Fibroblast of lung (primary cell): ENCODE results near the gene TMEM233. TPM values are rescaled to one million over a fixed set of nuclear protein-coding genes. Genes with fewer than 3 reads are reported as not detected.
A peak's percentile ranks its signal among the peaks of the same experiment; 100 is the strongest.

Source experiments
- DNase-seq, 2 donors: peaks; one replicate each; pipeline versions ENCODE4 v3.0.0 to v3.0.0-alpha.2; 2010; ENCODE audit warnings: low read depth in 2 of 2
- H2AFZ ChIP-seq: 2 replicates; pipeline ENCODE4 v1.5.1; 2012; ENCODE audit warnings: low read length, control low read depth, inconsistent platforms
- H3K27ac ChIP-seq: 2 replicates; pipeline ENCODE4 v1.5.1; 2011; ENCODE audit warnings: low read length, control low read depth; ENCODE audit not compliant: insufficient read depth
- H3K27me3 ChIP-seq: 2 replicates; pipeline ENCODE4 v1.5.1; 2011; ENCODE audit warnings: mild to moderate bottlenecking, low read length; ENCODE audit not compliant: control insufficient read depth, insufficient read depth
- H3K36me3 ChIP-seq: 2 replicates; pipeline ENCODE4 v1.5.1; 2011; ENCODE audit warnings: low read length; ENCODE audit not compliant: control insufficient read depth, insufficient read depth
- H3K4me1 ChIP-seq: 2 replicates; pipeline ENCODE4 v1.5.1; 2011; ENCODE audit warnings: low read length; ENCODE audit not compliant: control insufficient read depth, insufficient read depth; ENCODE audit errors: extremely low read depth
- H3K4me2 ChIP-seq: 2 replicates; pipeline ENCODE4 v1.5.1; 2011; ENCODE audit warnings: low read length, control low read depth; ENCODE audit not compliant: insufficient read depth; ENCODE audit errors: extremely low read depth
- H3K4me3 ChIP-seq, 4 experiments: fragments of 200-600 bp in 1 of 4; sonication (generic) in 1 of 4; replicated peaks in 1 of 4; 2 replicates each; pipeline ENCODE4 v1.5.1; 2011 to 2016; ENCODE audit warnings: low read length in 4 of 4, low read depth in 3 of 4, mild to moderate bottlenecking in 3 of 4, control low read depth in 2 of 4, inconsistent platforms in 1 of 4, mixed read lengths in 1 of 4; ENCODE audit not compliant: insufficient read depth in 1 of 4; ENCODE audit errors: control extremely low read depth in 1 of 4
- H3K79me2 ChIP-seq: 2 replicates; pipeline ENCODE4 v1.5.1; 2012; ENCODE audit warnings: mild to moderate bottlenecking, low read length, inconsistent platforms; ENCODE audit not compliant: control insufficient read depth, insufficient read depth
- H3K9ac ChIP-seq: 2 replicates; pipeline ENCODE4 v1.5.1; 2011; ENCODE audit warnings: mild to moderate bottlenecking, low read length, control low read depth; ENCODE audit not compliant: insufficient read depth
- H3K9me3 ChIP-seq: 2 replicates; pipeline ENCODE4 v1.5.1; 2012; ENCODE audit warnings: low read depth, low read length; ENCODE audit not compliant: control insufficient read depth, insufficient read depth
- H4K20me1 ChIP-seq: 2 replicates; pipeline ENCODE4 v1.5.1; 2011; ENCODE audit warnings: low read length; ENCODE audit not compliant: control insufficient read depth, insufficient read depth; ENCODE audit errors: extremely low read depth
- EZH2 ChIP-seq: IDR thresholded peaks from 2 replicates; pipeline ENCODE4 v1.5.1; 2012; ENCODE audit warnings: low read length, control low read depth, mild to moderate bottlenecking; ENCODE audit errors: missing control alignments
- polyA plus RNA-seq, 2 donors: library from polyadenylated mRNA; depleted of rRNA in 1 of 2; stranded (reverse) in 1 of 2; unstranded in 1 of 2; fragments of >200 nt; gene quantifications; 2 replicates each; pipeline ENCODE4 v1.2.1, GENCODE V29; 2011 to 2012; ENCODE audit warnings: missing spikeins in 1 of 2
- total RNA-seq: library from RNA; depleted of rRNA; stranded (reverse); fragments of >200 nt; gene quantifications from 2 replicates; pipeline ENCODE4 v1.2.1, GENCODE V29; 2014
- TF ChIP-seq, protein P1 (sequence below), 2 donors: IDR thresholded peaks in 1 of 2; conservative IDR thresholded peaks in 1 of 2; 1 replicate in 1 of 2; 2 replicates in 1 of 2; pipeline ENCODE4 v1.5.1; 2011 to 2012; ENCODE audit warnings: low read length in 2 of 2, control low read depth in 1 of 2, inconsistent platforms in 1 of 2, low read depth in 1 of 2, mild to moderate bottlenecking in 1 of 2

TMEM233 gene
- total and polyA plus RNA-seq, 2 donors (not counting 1 experiment from before 2014, with no cell fraction given), result under 0.01 TPM; not detected in 1

DNA sequence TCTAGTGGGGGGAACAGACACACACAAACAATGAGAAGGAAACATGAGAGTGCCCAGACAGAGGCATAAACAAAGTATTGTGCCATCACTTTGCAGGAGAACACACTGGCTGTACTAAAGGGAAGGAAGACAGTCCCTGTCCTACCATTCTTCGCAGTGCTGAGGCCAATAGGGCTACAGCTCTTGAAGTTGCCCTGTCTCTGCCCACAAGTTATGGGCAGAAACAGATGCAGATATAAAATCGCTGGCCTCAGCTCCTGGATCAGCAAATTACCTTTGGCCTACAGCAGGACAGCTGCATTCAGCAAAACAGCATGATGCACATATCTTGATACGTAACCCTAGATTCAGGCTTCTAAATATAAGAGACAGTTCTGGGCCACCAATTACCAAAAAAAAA lies 51.4 kb downstream of the TMEM233 start:
- DNase-seq, result no peak

DNA sequence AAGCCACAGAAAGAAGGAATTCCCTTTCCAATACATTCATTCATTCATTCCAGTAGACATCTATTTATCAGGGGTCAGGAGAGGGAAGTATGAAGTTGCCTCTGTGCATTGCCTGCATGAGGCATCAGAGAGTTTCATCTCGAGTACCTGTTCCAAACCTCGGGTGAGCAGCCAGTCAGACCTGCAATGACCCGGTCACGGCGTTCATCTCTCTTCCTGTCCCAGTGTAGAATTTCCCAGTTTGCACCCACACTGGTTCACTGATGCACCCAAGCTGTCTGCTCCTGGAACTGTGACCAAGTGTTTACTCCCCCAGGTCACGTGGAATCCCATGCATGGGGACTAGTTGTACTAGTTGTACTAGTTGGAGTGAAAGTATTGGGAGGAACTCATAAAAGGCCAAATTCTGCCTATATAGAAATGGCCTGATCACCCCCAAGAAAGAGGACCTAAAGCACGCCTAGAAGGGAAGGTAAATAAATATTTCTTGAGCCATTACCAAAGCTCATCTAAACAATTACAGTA lies 52.0 kb downstream of the TMEM233 start:
- no peak for TF ChIP-seq EZH2
- TF ChIP-seq, protein P1, sequence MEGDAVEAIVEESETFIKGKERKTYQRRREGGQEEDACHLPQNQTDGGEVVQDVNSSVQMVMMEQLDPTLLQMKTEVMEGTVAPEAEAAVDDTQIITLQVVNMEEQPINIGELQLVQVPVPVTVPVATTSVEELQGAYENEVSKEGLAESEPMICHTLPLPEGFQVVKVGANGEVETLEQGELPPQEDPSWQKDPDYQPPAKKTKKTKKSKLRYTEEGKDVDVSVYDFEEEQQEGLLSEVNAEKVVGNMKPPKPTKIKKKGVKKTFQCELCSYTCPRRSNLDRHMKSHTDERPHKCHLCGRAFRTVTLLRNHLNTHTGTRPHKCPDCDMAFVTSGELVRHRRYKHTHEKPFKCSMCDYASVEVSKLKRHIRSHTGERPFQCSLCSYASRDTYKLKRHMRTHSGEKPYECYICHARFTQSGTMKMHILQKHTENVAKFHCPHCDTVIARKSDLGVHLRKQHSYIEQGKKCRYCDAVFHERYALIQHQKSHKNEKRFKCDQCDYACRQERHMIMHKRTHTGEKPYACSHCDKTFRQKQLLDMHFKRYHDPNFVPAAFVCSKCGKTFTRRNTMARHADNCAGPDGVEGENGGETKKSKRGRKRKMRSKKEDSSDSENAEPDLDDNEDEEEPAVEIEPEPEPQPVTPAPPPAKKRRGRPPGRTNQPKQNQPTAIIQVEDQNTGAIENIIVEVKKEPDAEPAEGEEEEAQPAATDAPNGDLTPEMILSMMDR (conservative IDR thresholded peaks at IDR 0.05 in 1 of 2, IDR thresholded peaks at IDR 0.05 in 1 of 2; ENCODE audit: low read depth in 1 of 2, low read length in 2 of 2), result no peak
- H3K27ac ChIP-seq, result no peak overlapping the region
- H3K9ac ChIP-seq, result no peak overlapping the region
- no peaks in the 10 kb centered on the region for H3K36me3 ChIP-seq
- no peaks in the 10 kb centered on the region for H3K4me1 ChIP-seq
- no peak overlapping the region for H2AFZ ChIP-seq
- no peaks in the 10 kb centered on the region for H3K27me3 ChIP-seq
- H4K20me1 ChIP-seq, result no peaks in the 10 kb centered on the region
- H3K4me3 ChIP-seq, result no peak overlapping the region
- no peaks in the 10 kb centered on the region for H3K9me3 ChIP-seq
- H3K4me2 ChIP-seq, result no peak overlapping the region
- no peaks in the 10 kb centered on the region for H3K79me2 ChIP-seq
- no peak for DNase-seq

More for the DNA sequence above, 51.4 kb downstream of the TMEM233 start:
- no peaks in the 10 kb centered on the region for H3K36me3 ChIP-seq
- TF ChIP-seq, protein P1 (conservative IDR thresholded peaks at IDR 0.05 in 1 of 2, IDR thresholded peaks at IDR 0.05 in 1 of 2; ENCODE audit: low read depth in 1 of 2, low read length in 2 of 2), result no peak
- no peak for TF ChIP-seq EZH2
- no peak overlapping the region for H3K9ac ChIP-seq
- no peaks in the 10 kb centered on the region for H3K27me3 ChIP-seq
- no peak overlapping the region for H3K27ac ChIP-seq
- H3K4me3 ChIP-seq, result no peak overlapping the region
- H3K79me2 ChIP-seq, result no peaks in the 10 kb centered on the region
- no peaks in the 10 kb centered on the region for H3K9me3 ChIP-seq
- H3K4me1 ChIP-seq, result no peaks in the 10 kb centered on the region
- no peaks in the 10 kb centered on the region for H4K20me1 ChIP-seq
- no peak overlapping the region for H2AFZ ChIP-seq
- H3K4me2 ChIP-seq, result no peak overlapping the region

DNA sequence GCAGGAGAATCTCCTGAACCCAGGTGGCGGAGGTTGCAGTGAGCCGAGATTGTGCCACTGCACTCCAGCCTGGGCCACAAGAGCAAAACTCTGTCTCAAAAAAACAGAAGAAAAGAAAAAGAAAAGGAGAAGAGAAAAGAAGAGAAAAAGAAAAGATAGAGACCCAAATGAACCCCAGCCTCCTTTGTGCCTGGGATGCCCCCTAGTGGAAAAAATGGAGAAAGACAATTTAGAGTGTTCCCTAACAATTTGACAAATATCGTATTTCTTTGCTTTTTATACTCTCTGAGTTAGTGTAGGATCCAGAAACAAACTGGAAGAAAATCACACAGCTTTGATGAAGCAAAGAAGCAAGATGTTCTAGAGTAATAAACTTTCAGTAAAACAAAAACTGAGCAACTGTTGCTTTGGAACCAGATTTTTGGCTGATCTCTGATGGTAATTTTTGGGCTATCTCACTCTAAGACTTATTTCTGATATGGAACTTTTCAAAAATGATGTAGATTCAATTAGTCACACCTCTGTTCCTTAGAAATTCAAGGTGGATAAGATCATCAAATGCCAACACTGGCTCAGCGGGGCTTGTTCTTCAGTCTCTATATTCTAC lies 55.7 kb downstream of the TMEM233 start:
- Histone ChIP-seq H3K27me3 (no peaks in the 10 kb centered on the region), H3K9me3 (no peaks in the 10 kb centered on the region), H4K20me1 (no peaks in the 10 kb centered on the region), H3K9ac (no peak overlapping the region), H3K79me2 (no peaks in the 10 kb centered on the region), H3K4me1 (no peaks in the 10 kb centered on the region), H3K36me3 (no peaks in the 10 kb centered on the region), H3K4me2 (no peak overlapping the region), H3K4me3 (no peak overlapping the region), H2AFZ (no peak overlapping the region), H3K27ac (no peak overlapping the region)
- no peak for DNase-seq
- TF ChIP-seq, protein P1 (conservative IDR thresholded peaks at IDR 0.05 in 1 of 2, IDR thresholded peaks at IDR 0.05 in 1 of 2; ENCODE audit: low read depth in 1 of 2, low read length in 2 of 2), result peak in 1 of 2 donors; percentile 62
- no peak for TF ChIP-seq EZH2
